ENCODE data around the gene SH3D19. TPM values are rescaled to one million over a fixed set of nuclear protein-coding genes. Genes with fewer than 3 reads are reported as not detected.
A peak's percentile ranks its signal among the peaks of the same experiment; 100 is the strongest.

Gene SH3D19
- total and polyA plus RNA-seq, 4 donors: 22.1 to 69.2 (median 50.8) TPM

DNA sequence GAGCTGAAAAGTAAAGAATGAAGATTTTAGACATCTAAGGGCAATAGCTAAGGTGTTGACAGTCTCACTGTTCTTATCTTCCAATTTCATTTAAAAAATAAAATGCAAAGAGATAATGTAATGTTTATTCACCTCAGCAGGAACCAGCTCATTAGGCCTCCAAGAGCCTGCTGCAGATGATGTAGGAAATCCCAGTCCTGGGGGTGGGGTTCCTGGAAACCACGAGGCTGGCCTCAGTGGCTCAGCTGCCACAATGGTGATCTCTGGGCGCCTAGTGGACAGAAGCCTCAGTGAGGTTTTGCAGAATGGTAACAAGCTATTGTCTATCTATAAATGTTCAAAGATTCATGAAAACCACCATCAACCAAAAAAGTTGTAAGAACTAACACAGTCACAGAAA is 148.7 kb downstream of the SH3D19 start:
- no peak overlapping the region for H3K4me3 ChIP-seq
- peaks cover 10 to 31% (median 15%) of the 10 kb centered on the region in 4 donors for H3K36me3 ChIP-seq (ENCODE audit: control insufficient read depth in 4 of 4, insufficient read depth in 4 of 4, low read length in 4 of 4)
- DNase-seq: no peak
- no peak overlapping the region for H3K27ac ChIP-seq (ENCODE audit: low read depth in 1 of 2, low read length in 1 of 2)
- ATAC-seq (ENCODE audit: insufficient read depth, low FRiP score): no peak
- H3K4me1 ChIP-seq (ENCODE audit: control insufficient read depth in 5 of 5, insufficient read depth in 5 of 5, low read length in 5 of 5): peaks cover 2 to 37% (median 9%) of the 10 kb centered on the region in 5 donors
- no peaks in the 10 kb centered on the region for H3K27me3 ChIP-seq (ENCODE audit: control insufficient read depth in 3 of 3, insufficient read depth in 3 of 3, low read length in 2 of 3)
- 69 to 79% methylated on average over 2 of the region's 2 CpGs for WGBS, 2 donors
- TF ChIP-seq, protein P1, sequence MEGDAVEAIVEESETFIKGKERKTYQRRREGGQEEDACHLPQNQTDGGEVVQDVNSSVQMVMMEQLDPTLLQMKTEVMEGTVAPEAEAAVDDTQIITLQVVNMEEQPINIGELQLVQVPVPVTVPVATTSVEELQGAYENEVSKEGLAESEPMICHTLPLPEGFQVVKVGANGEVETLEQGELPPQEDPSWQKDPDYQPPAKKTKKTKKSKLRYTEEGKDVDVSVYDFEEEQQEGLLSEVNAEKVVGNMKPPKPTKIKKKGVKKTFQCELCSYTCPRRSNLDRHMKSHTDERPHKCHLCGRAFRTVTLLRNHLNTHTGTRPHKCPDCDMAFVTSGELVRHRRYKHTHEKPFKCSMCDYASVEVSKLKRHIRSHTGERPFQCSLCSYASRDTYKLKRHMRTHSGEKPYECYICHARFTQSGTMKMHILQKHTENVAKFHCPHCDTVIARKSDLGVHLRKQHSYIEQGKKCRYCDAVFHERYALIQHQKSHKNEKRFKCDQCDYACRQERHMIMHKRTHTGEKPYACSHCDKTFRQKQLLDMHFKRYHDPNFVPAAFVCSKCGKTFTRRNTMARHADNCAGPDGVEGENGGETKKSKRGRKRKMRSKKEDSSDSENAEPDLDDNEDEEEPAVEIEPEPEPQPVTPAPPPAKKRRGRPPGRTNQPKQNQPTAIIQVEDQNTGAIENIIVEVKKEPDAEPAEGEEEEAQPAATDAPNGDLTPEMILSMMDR (IDR thresholded peaks at IDR 0.05; ENCODE audit: control extremely low read depth, extremely low read depth): no peak
- H3K9ac ChIP-seq (ENCODE audit: insufficient read depth in 1 of 2, low read length in 2 of 2): no peak overlapping the region
- no peaks in the 10 kb centered on the region for H3K9me3 ChIP-seq (ENCODE audit: control insufficient read depth in 4 of 4, insufficient read depth in 3 of 4, low read length in 3 of 4)

DNA sequence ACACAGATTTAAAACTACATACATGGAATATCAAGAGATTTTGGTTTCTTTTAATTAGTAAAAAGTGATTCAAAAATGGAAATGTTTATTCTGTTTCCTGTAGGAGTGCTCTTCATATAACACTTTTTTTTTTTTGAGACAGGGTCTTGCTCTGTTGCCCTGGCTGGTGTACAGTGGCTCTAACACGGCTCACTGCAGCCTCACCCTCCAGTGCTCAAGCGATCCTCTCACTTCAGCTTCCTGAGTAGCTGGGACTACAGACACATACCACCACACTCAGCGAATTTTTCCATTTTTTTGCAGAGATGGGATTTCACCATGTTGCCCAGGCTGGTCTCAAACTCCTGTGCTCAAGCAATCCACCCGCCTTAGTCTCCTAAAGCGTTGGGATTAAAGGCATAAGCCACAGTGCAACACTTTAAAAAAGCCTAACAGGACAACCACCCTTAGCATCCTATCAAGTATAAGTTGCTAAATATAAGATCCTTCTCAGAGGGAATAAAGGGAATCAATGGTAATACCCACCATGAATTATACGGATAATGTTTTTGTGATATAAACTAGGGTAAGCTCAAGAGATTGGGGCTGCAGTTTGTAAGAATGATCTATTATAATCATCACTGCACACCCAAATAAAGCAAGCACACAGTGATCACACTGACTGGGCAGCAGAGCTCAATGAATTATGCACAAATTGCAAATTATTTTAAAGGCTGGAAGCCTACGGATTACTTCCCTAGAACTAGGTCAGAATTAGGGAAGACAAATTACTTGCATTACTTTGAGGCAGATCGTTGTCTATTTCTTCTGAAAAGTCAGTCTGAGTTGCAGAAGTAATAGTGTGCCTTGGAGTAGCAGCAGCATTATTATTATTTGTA is 149.4 kb downstream of the SH3D19 start:
- Histone ChIP-seq H3K9me3 (ENCODE audit: control insufficient read depth in 4 of 4, insufficient read depth in 3 of 4, low read length in 3 of 4) (no peaks in the 10 kb centered on the region), H3K4me3 (no peak overlapping the region), H3K27me3 (ENCODE audit: control insufficient read depth in 3 of 3, insufficient read depth in 3 of 3, low read length in 2 of 3) (no peaks in the 10 kb centered on the region), H3K36me3 (ENCODE audit: control insufficient read depth in 4 of 4, insufficient read depth in 4 of 4, low read length in 4 of 4) (peaks cover 10 to 35% (median 14%) of the 10 kb centered on the region in 4 donors), H3K9ac (ENCODE audit: insufficient read depth in 1 of 2, low read length in 2 of 2) (no peak overlapping the region), H3K27ac (ENCODE audit: low read depth in 1 of 2, low read length in 1 of 2) (no peak overlapping the region), H3K4me1 (ENCODE audit: control insufficient read depth in 5 of 5, insufficient read depth in 5 of 5, low read length in 5 of 5) (peaks cover 2 to 43% (median 9%) of the 10 kb centered on the region in 5 donors)
- TF ChIP-seq, protein P1 (IDR thresholded peaks at IDR 0.05; ENCODE audit: control extremely low read depth, extremely low read depth): no peak
- DNase-seq: no peak
- ATAC-seq (ENCODE audit: insufficient read depth, low FRiP score): no peak
- WGBS, 2 donors: 88 to 93% methylated on average over 8 of the region's 8 CpGs

DNA sequence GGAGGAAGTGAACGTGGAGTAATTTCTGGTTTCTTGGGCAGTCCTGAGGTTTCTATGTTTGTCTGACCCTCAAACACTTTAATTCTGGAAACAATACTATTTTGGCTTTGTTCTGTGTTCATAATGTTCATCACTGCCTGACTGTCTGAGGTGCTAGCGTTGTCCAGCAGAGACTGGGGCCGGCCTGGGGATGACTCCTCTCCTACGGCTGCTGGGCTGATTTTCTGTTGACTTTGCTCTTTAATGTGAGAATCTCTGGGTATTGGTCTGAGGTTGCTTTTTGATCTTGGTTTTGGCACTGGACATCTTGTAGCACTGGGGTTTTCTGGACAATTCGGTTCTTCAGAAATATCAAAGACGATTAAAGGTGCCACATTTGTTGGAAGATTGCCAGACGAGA is 150.2 kb downstream of the SH3D19 start:
- DNase-seq: peak in 1 of 3 donors; percentile 27
- 71 to 83% methylated on average over 7 of the region's 7 CpGs for WGBS, 2 donors
- TF ChIP-seq, protein P1 (IDR thresholded peaks at IDR 0.05; ENCODE audit: control extremely low read depth, extremely low read depth): no peak
- Histone ChIP-seq H3K9ac (ENCODE audit: insufficient read depth in 1 of 2, low read length in 2 of 2) (peak overlapping the region in 1 of 2 donors; percentile 32), H3K9me3 (ENCODE audit: control insufficient read depth in 4 of 4, insufficient read depth in 3 of 4, low read length in 3 of 4) (no peaks in the 10 kb centered on the region), H3K4me1 (ENCODE audit: control insufficient read depth in 5 of 5, insufficient read depth in 5 of 5, low read length in 5 of 5) (peaks cover 2 to 51% (median 9%) of the 10 kb centered on the region in 5 donors), H3K27ac (ENCODE audit: low read depth in 1 of 2, low read length in 1 of 2) (peak overlapping the region in 1 of 2 donors; percentile 18), H3K4me3 (no peak overlapping the region), H3K36me3 (ENCODE audit: control insufficient read depth in 4 of 4, insufficient read depth in 4 of 4, low read length in 4 of 4) (peaks cover 10 to 35% (median 14%) of the 10 kb centered on the region in 4 donors), H3K27me3 (ENCODE audit: control insufficient read depth in 3 of 3, insufficient read depth in 3 of 3, low read length in 2 of 3) (no peaks in the 10 kb centered on the region)
- no peak for ATAC-seq (ENCODE audit: insufficient read depth, low FRiP score)

All from lung (tissue), 12 donors.